Cardiac muscle cell (in vitro differentiated cells and primary cell): ENCODE measurements around the gene RILPL2. TPM values are rescaled to one million over a fixed set of nuclear protein-coding genes. Genes with fewer than 3 reads are reported as not detected.

Experiments used
- DNase-seq, 2 donors: peaks; one replicate each; pipeline versions ENCODE4 v3.0.0 to v3.0.0-alpha.2; 2010 to 2017; ENCODE audit warnings: low read depth in 1 of 2, low spot score in 1 of 2
- H3K27ac ChIP-seq: fragments of 200-600 bp; sonication (generic); 2 replicates; pipeline ENCODE4 v1.5.1; 2016
- H3K27me3 ChIP-seq: fragments of 200-600 bp; sonication (generic); 2 replicates; pipeline ENCODE4 v1.6.0; 2016; ENCODE audit warnings: control low read depth
- H3K36me3 ChIP-seq: fragments of 200-600 bp; sonication (generic); 2 replicates; pipeline ENCODE4 v1.5.1; 2016; ENCODE audit warnings: control low read depth
- H3K4me1 ChIP-seq: fragments of 200-600 bp; sonication (generic); 2 replicates; pipeline ENCODE4 v1.8.1; 2017; ENCODE audit warnings: low read depth, mild to moderate bottlenecking, mixed run types
- H3K4me3 ChIP-seq: fragments of 200-600 bp; sonication (generic); 2 replicates; pipeline ENCODE4 v1.5.1; 2016; ENCODE audit warnings: mild to moderate bottlenecking
- H3K9me3 ChIP-seq: fragments of 200-600 bp; sonication (generic); 2 replicates; pipeline ENCODE4 v1.5.1; 2017; ENCODE audit warnings: low read depth, mild to moderate bottlenecking, control low read depth
- CTCF ChIP-seq: IDR thresholded peaks from 2 replicates; pipeline ENCODE4 v1.5.1; 2012; ENCODE audit warnings: low read depth, mild to moderate bottlenecking, low read length
- polyA plus RNA-seq: library from polyadenylated mRNA; unstranded; fragments of >200 nt; fragmentation: Nextera tagmentation; extraction: Ambion mirVana; gene quantifications from 2 replicates; pipeline ENCODE4 v1.2.1, GENCODE V29; 2016
- total RNA-seq: library from RNA; depleted of rRNA; stranded (reverse); fragments of >200 nt; gene quantifications from 2 replicates; pipeline ENCODE4 v1.2.3, GENCODE V29; 2016

The RILPL2 gene
- total and polyA plus RNA-seq, 2 experiments from 2014 or later, result 3.2 to 4.6 TPM

DNA sequence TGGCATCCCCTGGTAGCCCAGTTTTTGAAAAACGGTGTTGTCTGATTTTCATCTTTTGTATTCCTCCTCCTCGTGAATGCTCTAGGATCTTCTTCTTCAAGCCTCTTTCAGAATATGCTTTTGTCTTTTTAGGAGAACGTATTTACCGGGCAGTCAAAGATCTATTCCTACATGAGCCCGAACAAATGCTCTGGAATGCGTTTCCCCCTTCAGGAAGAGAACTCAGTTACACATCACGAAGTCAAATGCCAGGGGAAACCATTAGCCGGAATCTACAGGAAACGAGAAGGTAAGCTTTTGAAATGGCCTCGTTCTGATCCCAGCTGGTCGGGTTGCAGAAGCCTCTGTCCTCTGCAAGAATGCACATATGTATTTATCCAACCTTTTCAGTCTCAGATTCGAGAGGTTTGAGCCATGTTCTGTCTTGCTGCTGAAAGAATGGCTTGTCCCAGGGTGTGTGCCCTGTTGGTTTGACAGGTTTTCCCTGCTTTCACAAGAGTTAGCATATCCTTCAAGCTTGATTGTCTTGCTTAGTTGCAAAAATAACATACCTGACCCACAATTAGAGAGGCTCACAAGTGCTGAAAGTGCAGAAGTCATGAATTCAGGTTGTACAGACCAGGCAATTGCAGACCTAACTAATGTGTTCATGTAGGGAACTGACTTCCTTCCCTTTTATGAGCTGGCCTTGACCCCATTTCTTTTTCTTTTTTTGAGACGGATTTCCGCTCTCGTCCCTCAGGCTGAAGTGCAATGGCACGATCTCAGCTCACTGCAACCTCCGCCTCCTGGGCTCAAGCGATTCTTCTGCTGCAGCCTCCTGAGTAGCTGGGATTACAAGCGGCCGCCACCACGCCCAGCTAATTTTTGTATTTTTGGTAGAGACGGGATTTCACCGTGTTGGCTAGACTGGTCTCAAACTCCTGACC is 45.7 kb downstream of the RILPL2 start:
- DNase-seq, result no peak
- TF ChIP-seq CTCF, result no peak
- H3K36me3 ChIP-seq, result peaks cover 35% of the 10 kb centered on the region
- H3K27me3 ChIP-seq, result no peaks in the 10 kb centered on the region
- H3K27ac ChIP-seq, result peak overlapping the region; percentile 89
- H3K9me3 ChIP-seq, result no peaks in the 10 kb centered on the region
- H3K4me1 ChIP-seq, result peaks cover 21% of the 10 kb centered on the region
- H3K4me3 ChIP-seq, result peak overlapping the region; percentile 43

GRCh38 chr12:123389560-123390351 is 46.7 kb downstream of the RILPL2 start:
- TF ChIP-seq CTCF, result no peak
- H3K4me1 ChIP-seq, result peaks cover 21% of the 10 kb centered on the region
- peak in 1 of 2 donors; percentile 91 for DNase-seq
- peak overlapping the region; percentile 43 for H3K4me3 ChIP-seq
- H3K27ac ChIP-seq, result peak overlapping the region; percentile 89
- no peaks in the 10 kb centered on the region for H3K27me3 ChIP-seq
- H3K36me3 ChIP-seq, result peaks cover 32% of the 10 kb centered on the region
- no peaks in the 10 kb centered on the region for H3K9me3 ChIP-seq

DNA sequence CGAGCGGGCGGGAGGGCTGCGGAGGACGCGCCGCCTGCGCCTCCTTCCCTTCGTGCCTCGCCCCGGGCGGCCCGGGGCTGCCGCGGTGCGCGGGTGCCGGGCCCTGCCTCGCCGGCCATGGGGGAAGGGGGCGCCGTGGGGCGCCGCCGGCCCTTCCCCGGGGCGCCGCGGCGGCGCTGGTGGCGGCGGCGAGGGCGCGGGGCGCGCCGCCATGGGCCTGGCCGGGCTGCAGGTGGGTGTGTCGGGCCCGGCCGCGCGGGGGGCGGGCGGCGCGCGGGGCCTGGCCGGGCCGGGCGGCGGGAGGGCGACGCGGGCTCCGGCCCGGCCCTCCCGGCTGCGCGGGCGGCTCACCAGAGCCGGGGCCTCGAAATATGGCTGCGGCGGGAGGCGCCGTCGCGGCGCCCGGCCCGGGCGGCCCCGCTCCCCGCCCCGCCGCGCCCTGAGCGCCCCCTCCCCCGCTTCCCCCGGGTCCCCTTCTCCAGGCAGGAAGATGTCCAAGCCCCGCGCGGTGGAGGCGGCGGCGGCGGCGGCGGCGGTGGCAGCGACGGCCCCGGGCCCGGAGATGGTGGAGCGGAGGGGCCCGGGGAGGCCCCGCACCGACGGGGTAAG is 47.4 kb downstream of the RILPL2 start:
- H3K27ac ChIP-seq, result peak overlapping the region; percentile 89

GRCh38 chr12:123388177-123388950 is 48.1 kb downstream of the RILPL2 start:
- no peaks in the 10 kb centered on the region for H3K27me3 ChIP-seq
- H3K27ac ChIP-seq, result peak overlapping the region; percentile 59
- no peak for TF ChIP-seq CTCF
- peak overlapping the region; percentile 34 for H3K4me3 ChIP-seq
- peak; percentile 74 to 88 for DNase-seq
- H3K9me3 ChIP-seq, result no peaks in the 10 kb centered on the region
- peaks cover 21% of the 10 kb centered on the region for H3K4me1 ChIP-seq
- H3K36me3 ChIP-seq, result peaks cover 24% of the 10 kb centered on the region

More for the DNA sequence above, 47.4 kb downstream of the RILPL2 start:
- no peak for DNase-seq
- Histone ChIP-seq H3K4me3 (peak overlapping the region; percentile 43), H3K4me1 (peaks cover 21% of the 10 kb centered on the region), H3K9me3 (no peaks in the 10 kb centered on the region), H3K36me3 (peaks cover 25% of the 10 kb centered on the region), H3K27me3 (no peaks in the 10 kb centered on the region)
- TF ChIP-seq CTCF, result no peak
